ENCODE measurements around the gene OR10C1.

- TF ChIP-seq TAF1 (IDR thresholded peaks at IDR 0.05; ENCODE audit: low read depth, low read length) (no peak), POU2F2 (IDR thresholded peaks at IDR 0.05; ENCODE audit: low read depth, low read length) (no peak), POLR2A (IDR thresholded peaks at IDR 0.05; ENCODE audit: low read depth, low read length) (no peak)
Observed at GRCh38 chr6:29456971-29457370, 17.9 kb downstream of the OR10C1 start, which contains the start of the genes OR11A1 and OR2H1.

Data from GM12891 (cell line).